COLO668 (cell line): ENCODE results near the gene TAGLN2.

ENCODE experiments used
- DNase-seq: peaks from one replicate; lab custom pipeline; 2025; ENCODE audit not compliant: unreplicated experiment; lab: John Stamatoyannopoulos, UW

Gene TAGLN2

GRCh38 chr1:159924791-159925718, at the start of gene TAGLN2:
TAGLN2 (minus strand) TSS chr1:159925507; CDS start chr1:159920509, 4,998 bp downstream.
- no peak for DNase-seq

- no peak for DNase-seq
Observed at GRCh38 chr1:159974350-159974965, 49.2 kb upstream of the TAGLN2 start.

GRCh38 chr1:159973350-159973940, 48.1 kb upstream of the TAGLN2 start:
- no peak for DNase-seq

GRCh38 chr1:159972443-159973205, 47.3 kb upstream of the TAGLN2 start:
- DNase-seq: no peak

GRCh38 chr1:159970932-159971342, 45.6 kb upstream of the TAGLN2 start:
- no peak for DNase-seq

- no peak for DNase-seq
Observed at GRCh38 chr1:159968901-159969300, 43.6 kb upstream of the TAGLN2 start.

GRCh38 chr1:159965263-159965662, 40.0 kb upstream of the TAGLN2 start:
- DNase-seq: no peak

- no peak for DNase-seq
Observed at GRCh38 chr1:159964144-159964543, 38.8 kb upstream of the TAGLN2 start.

GRCh38 chr1:159962176-159962575, 36.9 kb upstream of the TAGLN2 start:
- DNase-seq: no peak

- DNase-seq: no peak
Observed at GRCh38 chr1:159961636-159962035, 36.3 kb upstream of the TAGLN2 start.

GRCh38 chr1:159960721-159961381, 35.5 kb upstream of the TAGLN2 start:
- no peak for DNase-seq

GRCh38 chr1:159959451-159959850, 34.1 kb upstream of the TAGLN2 start:
- DNase-seq: no peak

GRCh38 chr1:159958719-159959380, 33.5 kb upstream of the TAGLN2 start:
- no peak for DNase-seq

- DNase-seq: no peak
Observed at GRCh38 chr1:159957824-159958268, 32.5 kb upstream of the TAGLN2 start.

GRCh38 chr1:159955456-159955855, 30.1 kb upstream of the TAGLN2 start:
- DNase-seq: no peak

- no peak for DNase-seq
Observed at GRCh38 chr1:159953536-159954515, 28.5 kb upstream of the TAGLN2 start, which contains the start of gene SLAMF9. SLAMF9 (minus strand) TSS chr1:159954237; CDS start chr1:159954137, 100 bp downstream.

- DNase-seq: no peak
Observed at GRCh38 chr1:159952932-159953331, 27.6 kb upstream of the TAGLN2 start.

GRCh38 chr1:159951551-159951950, 26.2 kb upstream of the TAGLN2 start:
- no peak for DNase-seq

- DNase-seq: no peak
Observed at GRCh38 chr1:159951016-159951415, 25.7 kb upstream of the TAGLN2 start.
